ENCODE data around the gene HCFC1.

HCFC1 gene

DNA sequence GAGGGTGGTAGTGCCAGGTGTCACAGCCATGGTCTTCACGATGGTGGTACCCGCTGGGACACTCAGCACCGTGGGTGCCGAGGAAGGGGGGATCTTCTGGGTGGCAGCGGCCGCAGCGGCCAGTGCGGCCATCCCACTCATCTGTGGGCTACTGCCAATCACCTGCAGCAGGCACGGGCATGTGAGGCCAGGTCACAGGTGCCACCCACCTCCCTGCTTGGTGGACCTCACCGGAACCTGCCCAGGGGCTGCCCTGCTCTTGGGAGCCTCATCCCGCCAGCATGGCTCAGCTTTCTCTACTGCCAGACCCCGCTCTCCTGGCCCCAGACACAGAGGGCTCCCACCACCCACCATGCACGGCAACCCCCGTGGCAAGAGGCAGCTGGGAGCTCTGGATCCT lies 13.0 kb downstream of the HCFC1 start:
- H3K27ac ChIP-seq (ENCODE audit: low read length) = no peak overlapping the region
- no peaks in the 10 kb centered on the region for H3K9me3 ChIP-seq (replicated peaks; ENCODE audit: insufficient read depth, low read length)

DNA sequence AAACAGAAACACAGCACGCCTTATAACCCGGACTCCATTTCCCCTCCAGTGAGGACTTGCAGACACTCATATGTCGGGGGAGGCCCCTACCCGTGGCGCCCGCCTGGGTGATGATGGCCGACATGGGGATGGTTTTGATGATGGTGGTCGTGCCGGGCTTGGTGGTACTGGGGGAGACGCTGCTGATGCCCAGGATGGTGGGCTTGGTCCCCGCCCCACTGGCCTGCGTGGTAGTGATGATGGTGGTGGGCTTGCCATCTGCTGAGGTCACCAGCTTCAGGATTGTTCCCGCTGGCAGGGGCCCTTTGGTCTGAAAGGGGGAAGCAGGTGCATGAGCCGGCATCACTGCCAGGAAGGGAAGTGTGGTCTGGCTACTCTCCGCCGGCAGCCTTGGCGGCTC lies 14.4 kb downstream of the HCFC1 start:
- Histone ChIP-seq H3K27me3 (replicated peaks; ENCODE audit: insufficient read depth, low read length) (no peaks in the 10 kb centered on the region), H3K9ac (ENCODE audit: low read length) (no peak overlapping the region), H3K9me2 (replicated peaks; ENCODE audit: insufficient read depth, low read length) (no peaks in the 10 kb centered on the region), H3K27ac (ENCODE audit: low read length) (no peak overlapping the region), H3K36me3 (replicated peaks; ENCODE audit: insufficient read depth, low read length) (peaks cover 5% of the 10 kb centered on the region; the same call in 1 of the 2 replicates), H3K4me2 (ENCODE audit: low read depth, low read length) (no peak overlapping the region), H3K9me3 (replicated peaks; ENCODE audit: insufficient read depth, low read length) (no peaks in the 10 kb centered on the region), H3K79me2 (ENCODE audit: low read length) (peaks cover 26% of the 10 kb centered on the region), H3F3A (ENCODE audit: insufficient read depth, low read length) (no peaks in the 10 kb centered on the region), H3K4me3 (ENCODE audit: low read length) (no peak overlapping the region), H2AFZ (ENCODE audit: low read length) (no peak overlapping the region), H3K4me1 (ENCODE audit: low read length) (no peaks in the 10 kb centered on the region), H4K20me1 (ENCODE audit: insufficient read depth, low read length) (no peaks in the 10 kb centered on the region)
- no peak for DNase-seq
- TF ChIP-seq, protein P1, sequence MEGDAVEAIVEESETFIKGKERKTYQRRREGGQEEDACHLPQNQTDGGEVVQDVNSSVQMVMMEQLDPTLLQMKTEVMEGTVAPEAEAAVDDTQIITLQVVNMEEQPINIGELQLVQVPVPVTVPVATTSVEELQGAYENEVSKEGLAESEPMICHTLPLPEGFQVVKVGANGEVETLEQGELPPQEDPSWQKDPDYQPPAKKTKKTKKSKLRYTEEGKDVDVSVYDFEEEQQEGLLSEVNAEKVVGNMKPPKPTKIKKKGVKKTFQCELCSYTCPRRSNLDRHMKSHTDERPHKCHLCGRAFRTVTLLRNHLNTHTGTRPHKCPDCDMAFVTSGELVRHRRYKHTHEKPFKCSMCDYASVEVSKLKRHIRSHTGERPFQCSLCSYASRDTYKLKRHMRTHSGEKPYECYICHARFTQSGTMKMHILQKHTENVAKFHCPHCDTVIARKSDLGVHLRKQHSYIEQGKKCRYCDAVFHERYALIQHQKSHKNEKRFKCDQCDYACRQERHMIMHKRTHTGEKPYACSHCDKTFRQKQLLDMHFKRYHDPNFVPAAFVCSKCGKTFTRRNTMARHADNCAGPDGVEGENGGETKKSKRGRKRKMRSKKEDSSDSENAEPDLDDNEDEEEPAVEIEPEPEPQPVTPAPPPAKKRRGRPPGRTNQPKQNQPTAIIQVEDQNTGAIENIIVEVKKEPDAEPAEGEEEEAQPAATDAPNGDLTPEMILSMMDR (IDR thresholded peaks at IDR 0.05; ENCODE audit: low read length) = no peak
- no peak for TF ChIP-seq EZH2 (optimal IDR thresholded peaks at IDR 0.05; ENCODE audit: low read depth, low read length)
- no peak for TF ChIP-seq EZH2phosphoT487 (IDR thresholded peaks at IDR 0.05; ENCODE audit: low read length)

More for the DNA sequence above, 13.0 kb downstream of the HCFC1 start:
- Histone ChIP-seq H3K27me3 (replicated peaks; ENCODE audit: insufficient read depth, low read length) (no peaks in the 10 kb centered on the region), H3K4me3 (ENCODE audit: low read length) (no peak overlapping the region), H3K9ac (ENCODE audit: low read length) (no peak overlapping the region), H3K36me3 (replicated peaks; ENCODE audit: insufficient read depth, low read length) (no peaks in the 10 kb centered on the region; the same call in 1 of the 2 replicates), H3F3A (ENCODE audit: insufficient read depth, low read length) (no peaks in the 10 kb centered on the region), H4K20me1 (ENCODE audit: insufficient read depth, low read length) (no peaks in the 10 kb centered on the region), H3K4me2 (ENCODE audit: low read depth, low read length) (no peak overlapping the region), H2AFZ (ENCODE audit: low read length) (no peak overlapping the region), H3K79me2 (ENCODE audit: low read length) (peaks cover 30% of the 10 kb centered on the region), H3K9me2 (replicated peaks; ENCODE audit: insufficient read depth, low read length) (no peaks in the 10 kb centered on the region), H3K4me1 (ENCODE audit: low read length) (no peaks in the 10 kb centered on the region)
- no peak for TF ChIP-seq EZH2 (optimal IDR thresholded peaks at IDR 0.05; ENCODE audit: low read depth, low read length)
- no peak for TF ChIP-seq EZH2phosphoT487 (IDR thresholded peaks at IDR 0.05; ENCODE audit: low read length)
- TF ChIP-seq, protein P1 (IDR thresholded peaks at IDR 0.05; ENCODE audit: low read length) = no peak
- DNase-seq = no peak

DNA sequence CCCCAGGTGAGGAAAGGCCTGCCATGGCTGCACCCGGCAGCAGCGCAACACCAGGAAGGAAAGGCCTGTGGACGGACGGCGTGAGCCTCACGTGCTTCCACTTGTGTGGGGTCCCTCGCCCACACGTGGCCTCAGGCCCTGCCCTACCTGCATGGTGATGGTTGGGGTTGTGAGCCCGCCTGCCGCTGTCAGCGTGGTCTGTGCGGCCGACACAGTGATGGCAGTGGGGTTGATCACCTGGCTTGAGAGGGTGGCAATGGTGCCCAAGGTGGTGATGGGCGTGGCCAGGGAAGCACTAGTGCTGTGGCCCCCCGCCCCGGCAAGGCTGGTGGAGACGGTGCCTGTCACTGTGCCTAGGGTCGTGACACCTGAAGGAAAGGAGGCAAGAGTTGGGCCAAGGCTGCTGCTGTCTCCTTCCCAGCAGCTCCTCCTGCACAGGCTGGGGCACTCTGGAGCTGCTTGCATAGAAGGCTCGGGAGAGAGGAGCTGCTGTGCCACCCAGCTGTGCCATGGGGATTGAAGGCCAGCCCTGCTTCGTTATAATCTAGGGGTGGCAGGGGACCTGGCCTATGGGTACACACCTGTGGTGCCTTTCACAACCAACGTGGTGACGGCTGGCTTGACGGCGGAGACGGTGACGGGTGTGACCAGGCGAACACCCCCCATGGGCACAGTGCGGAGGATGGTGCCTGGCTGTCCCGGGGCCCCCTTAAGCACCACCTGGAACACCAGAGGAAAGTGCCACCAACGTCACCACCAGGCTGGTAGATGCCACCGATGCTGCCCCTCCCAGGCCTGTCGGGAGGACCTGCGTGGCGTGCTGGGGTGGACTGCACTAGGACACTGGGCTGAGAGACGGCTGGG lies 15.3 kb downstream of the HCFC1 start:
- H3K79me2 ChIP-seq (ENCODE audit: low read length) = peaks cover 18% of the 10 kb centered on the region; the same call in 1 of the 2 replicates
- H3K27ac ChIP-seq (ENCODE audit: low read length) = no peak overlapping the region
- no peaks in the 10 kb centered on the region for H4K20me1 ChIP-seq (ENCODE audit: insufficient read depth, low read length)
- H3K27me3 ChIP-seq (replicated peaks; ENCODE audit: insufficient read depth, low read length) = no peaks in the 10 kb centered on the region
- H3K4me3 ChIP-seq (ENCODE audit: low read length) = no peak overlapping the region
- H3K4me2 ChIP-seq (ENCODE audit: low read depth, low read length) = no peak overlapping the region
- no peak overlapping the region for H3K9ac ChIP-seq (ENCODE audit: low read length)
- H3K36me3 ChIP-seq (replicated peaks; ENCODE audit: insufficient read depth, low read length) = peaks cover 5% of the 10 kb centered on the region; the same call in 1 of the 2 replicates
- H2AFZ ChIP-seq (ENCODE audit: low read length) = no peak overlapping the region
- H3F3A ChIP-seq (ENCODE audit: insufficient read depth, low read length) = no peaks in the 10 kb centered on the region
- no peaks in the 10 kb centered on the region for H3K4me1 ChIP-seq (ENCODE audit: low read length)
- no peak for TF ChIP-seq EZH2phosphoT487 (IDR thresholded peaks at IDR 0.05; ENCODE audit: low read length)
- no peak for TF ChIP-seq EZH2 (optimal IDR thresholded peaks at IDR 0.05; ENCODE audit: low read depth, low read length)
- TF ChIP-seq, protein P1 (IDR thresholded peaks at IDR 0.05; ENCODE audit: low read length) = no peak
- no peaks in the 10 kb centered on the region for H3K9me2 ChIP-seq (replicated peaks; ENCODE audit: insufficient read depth, low read length)
- no peak for DNase-seq
- no peaks in the 10 kb centered on the region for H3K9me3 ChIP-seq (replicated peaks; ENCODE audit: insufficient read depth, low read length)
